HCT116 (cell line): ENCODE data around the gene ASIC3. TPM values are rescaled to one million over a fixed set of nuclear protein-coding genes. Genes with fewer than 3 reads are reported as not detected.

ENCODE experiments used
- ATAC-seq: fragments of 200-7000 bp; cut with Tn5 transposase; 2 replicates; pipeline ENCODE4 v1.9.1; 2020; ENCODE audit warnings: mild to moderate bottlenecking, moderate library complexity
- BruUV-seq: library from RNA; stranded (reverse); fragments of 400-500 nt; replicated peaks from 2 replicates; lab custom pipeline; 2021; lab: Mats Ljungman, UMichigan
- CTCF ChIA-PET: fragments of 300-600 bp; sonication (Branson Sonifier 250); formaldehyde crosslinking; loops from one replicate; lab custom pipeline; 2021; ENCODE audit warnings: antibody characterized with exemption; lab: Charles Lee
- POLR2A ChIA-PET: fragments of 300-600, 350-600 bp; sonication (Branson Sonifier 250); formaldehyde crosslinking; loops from one replicate; lab custom pipeline; 2021; ENCODE audit warnings: antibody characterized with exemption; lab: Charles Lee
- RAD21 ChIA-PET, 2 experiments: fragments of 300-600 bp; sonication (Branson Sonifier 250); formaldehyde crosslinking; loops; one replicate each; lab custom pipeline; 2023; ENCODE audit warnings: low total read pairs in 2 of 2; ENCODE audit not compliant: uncharacterized antibody in 2 of 2, unreplicated experiment in 2 of 2, low non-redundant PET in 1 of 2; lab: Charles Lee
- DNase-seq: peaks from one replicate; pipeline ENCODE4 v3.0.0-alpha.2; 2010; ENCODE audit warnings: low read depth, low spot score
- H2AFZ ChIP-seq: fragments of 200-600 bp; shearing (Covaris generic), sonication (generic); 2 replicates; pipeline ENCODE4 v1.6.1; 2017; ENCODE audit warnings: low read depth, mixed run types, mixed read lengths, antibody characterized with exemption, low read length; ENCODE audit not compliant: poor library complexity, severe bottlenecking
- H3K27ac ChIP-seq: 2 replicates; pipeline ENCODE4 v1.5.1; 2012; ENCODE audit warnings: low read depth, low read length
- H3K27me3 ChIP-seq: fragments of 200-600 bp; sonication (generic); 2 replicates; pipeline ENCODE4 v1.6.1; 2016; ENCODE audit warnings: mixed run types, low read length, mixed read lengths; ENCODE audit not compliant: insufficient read depth
- H3K36me3 ChIP-seq, 2 experiments: fragments of 200-500 bp in 1 of 2; fragments of 200-600 bp in 1 of 2; sonication (Bioruptor generic) in 1 of 2; sonication (generic) in 1 of 2; 2 replicates each; pipeline versions ENCODE4 v1.5.1 to v1.6.1; 2014 to 2016; ENCODE audit warnings: low read length in 2 of 2, inconsistent platforms in 1 of 2, mixed read lengths in 1 of 2, mixed run types in 1 of 2; ENCODE audit not compliant: insufficient read depth in 2 of 2, control insufficient read depth in 1 of 2
- H3K4me1 ChIP-seq, 2 experiments: fragments of 200-600 bp in 1 of 2; sonication (generic) in 1 of 2; 2 replicates each; pipeline versions ENCODE4 v1.5.1 to v1.6.1; 2012 to 2017; ENCODE audit warnings: low read length in 2 of 2, inconsistent platforms in 1 of 2, mild to moderate bottlenecking in 1 of 2, mixed read lengths in 1 of 2, mixed run types in 1 of 2, moderate library complexity in 1 of 2; ENCODE audit not compliant: insufficient read depth in 2 of 2, control insufficient read depth in 1 of 2
- H3K4me2 ChIP-seq: fragments of 200-600 bp; sonication (generic); 2 replicates; pipeline ENCODE4 v1.6.1; 2017; ENCODE audit warnings: mixed run types, low read length, mixed read lengths
- H3K4me3 ChIP-seq, 2 experiments: fragments of 200-600 bp in 1 of 2; sonication (generic) in 1 of 2; replicated peaks in 1 of 2; 2 replicates each; pipeline ENCODE4 v1.5.1; 2011 to 2016; ENCODE audit warnings: low read length in 2 of 2, control low read depth in 1 of 2, low read depth in 1 of 2, mild to moderate bottlenecking in 1 of 2, mixed read lengths in 1 of 2, mixed run types in 1 of 2
- H3K79me2 ChIP-seq: fragments of 200-600 bp; sonication (generic); 2 replicates; pipeline ENCODE4 v1.6.1; 2017; ENCODE audit warnings: mild to moderate bottlenecking, mixed run types, low read length, moderate library complexity, mixed read lengths; ENCODE audit not compliant: insufficient read depth
- H3K9ac ChIP-seq: fragments of 200-600 bp; sonication (generic); 2 replicates; pipeline ENCODE4 v1.6.1; 2016; ENCODE audit warnings: low read length, mixed read lengths
- H3K9me2 ChIP-seq: fragments of 200-600 bp; sonication (generic), shearing (Covaris generic); 2 replicates; pipeline ENCODE4 v1.6.1; 2017; ENCODE audit warnings: mixed run types, mild to moderate bottlenecking, moderate library complexity; ENCODE audit not compliant: insufficient read depth
- H3K9me3 ChIP-seq, 2 experiments: fragments of 200-500 bp in 1 of 2; fragments of 200-600 bp in 1 of 2; sonication (Bioruptor generic) in 1 of 2; sonication (generic) in 1 of 2; 2 replicates each; pipeline ENCODE4 v1.6.1; 2014 to 2017; ENCODE audit warnings: low read length in 2 of 2, mixed read lengths in 2 of 2, inconsistent platforms in 1 of 2, low read depth in 1 of 2, mild to moderate bottlenecking in 1 of 2, mixed run types in 1 of 2, moderate library complexity in 1 of 2; ENCODE audit not compliant: control insufficient read depth in 1 of 2, insufficient read depth in 1 of 2
- H4K20me1 ChIP-seq: fragments of 200-600 bp; sonication (generic), shearing (Covaris generic); 2 replicates; pipeline ENCODE4 v1.6.1; 2017; ENCODE audit warnings: mixed run types, mild to moderate bottlenecking, moderate library complexity; ENCODE audit not compliant: insufficient read depth
- EGR1 ChIP-seq: IDR thresholded peaks from 2 replicates; pipeline ENCODE4 v1.6.1; 2012; ENCODE audit warnings: low read depth
- POLR2AphosphoS5 ChIP-seq: IDR thresholded peaks from 2 replicates; pipeline ENCODE4 v1.6.1; 2011; ENCODE audit warnings: mild to moderate bottlenecking, low read depth, low read length, moderate library complexity
- SRF ChIP-seq: IDR thresholded peaks from 2 replicates; pipeline ENCODE4 v1.6.1; 2012; ENCODE audit warnings: low read depth
- ZFX ChIP-seq: fragments of 450-650 bp; IDR thresholded peaks from 2 replicates; pipeline ENCODE4 v1.6.1; 2017
- intact Hi-C: fragments of 100-400 bp; cut with micrococcal nuclease; formaldehyde crosslinking; loops from 2 replicates; pipeline ENCODE4 v1.10.0; 2022
- total RNA-seq: library from RNA; stranded (reverse); gene quantifications from one replicate; pipeline ENCODE4 v1.2.1, GENCODE V29; 2021; ENCODE audit not compliant: unreplicated experiment
- TF ChIP-seq, protein P1 (sequence below): IDR thresholded peaks from 2 replicates; pipeline ENCODE4 v1.6.1; 2011; ENCODE audit warnings: mild to moderate bottlenecking, low read length, moderate library complexity; ENCODE audit not compliant: insufficient replicate concordance; ENCODE audit errors: extremely low read depth
- TF ChIP-seq, protein P2 (sequence below): IDR thresholded peaks from 2 replicates; pipeline ENCODE4 v1.6.1; 2012

The ASIC3 gene
- total RNA-seq, 1 experiment from 2014 or later = 4.4 TPM

DNA sequence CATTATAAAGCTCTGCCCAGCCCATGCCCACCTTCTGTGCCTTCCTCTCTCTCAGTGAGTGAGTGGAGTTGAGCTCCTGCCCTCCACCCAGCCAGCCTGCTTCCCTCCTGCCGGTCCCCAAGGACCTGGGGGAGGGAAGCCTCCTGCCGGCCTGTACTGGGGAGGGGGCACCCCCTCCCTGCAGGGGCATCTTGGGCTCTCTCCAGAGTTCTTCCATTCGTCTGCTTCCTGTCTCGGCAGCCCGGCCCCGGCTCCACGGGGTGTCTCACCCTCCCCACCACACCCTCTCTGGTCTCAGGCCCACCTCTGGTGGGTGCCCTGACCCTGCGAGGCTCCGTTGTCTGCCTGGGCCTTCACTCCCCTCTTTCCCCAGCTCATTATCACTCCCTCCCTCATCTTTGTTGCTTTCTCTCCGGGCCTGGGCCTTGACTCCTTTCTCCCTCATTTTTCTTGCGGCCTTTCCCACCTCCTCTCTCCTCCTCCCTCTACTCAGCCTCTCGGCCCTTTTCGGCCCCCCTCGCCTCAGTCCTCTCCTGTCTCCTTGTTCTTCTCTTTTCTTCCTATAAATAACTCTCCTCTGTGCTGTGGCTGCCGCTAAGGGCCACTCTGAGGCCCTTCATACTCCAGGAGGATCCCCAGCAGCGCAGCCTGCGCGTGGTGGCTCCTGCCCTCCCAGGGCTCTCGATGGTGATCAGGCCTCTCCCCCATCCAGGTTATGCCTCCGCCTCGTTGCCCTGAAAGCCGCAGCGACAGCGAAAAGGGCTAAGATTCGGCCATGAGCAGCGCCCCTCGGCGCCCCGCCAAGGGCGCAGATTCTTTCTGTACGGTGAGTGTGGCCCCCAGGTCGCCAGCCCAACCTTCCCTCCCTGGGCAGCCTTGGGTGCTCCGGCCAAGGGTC is 13.1 kb downstream of the ASIC3 start:
- intact Hi-C loops = loop anchor here (1.0 kb wide), 1 partner anchor 22 kb away; the partner anchor contains the start of gene TMUB1
- H3K4me3 ChIP-seq = peak overlapping the region; percentile 81 to 90
- BruUV-seq = TSS peak; percentile 57
- ChIA-PET CTCF (interaction anchor here (0.6 to 2.1 kb wide), 11 partner anchors 15 to 163 kb away, joined by 3 to 8 read pairs (median 3); partner anchors contain the start of genes ABCB8 and FASTK), RAD21 (interaction anchor here (0.7 to 1.3 kb wide), 4 partner anchors 15 to 52 kb away, joined by 3 read pairs; partner anchors contain the start of gene AGAP3 (in 1 of the 2)), POLR2A (interaction anchor here (0.6 to 1.7 kb wide), 14 partner anchors 12 to 55 kb away, joined by 3 to 13 read pairs (median 4); partner anchors contain the start of genes ABCB8, AGAP3, FASTK and TMUB1)
- H3K9me3 ChIP-seq = no peaks in the 10 kb centered on the region
- no peaks in the 10 kb centered on the region for H3K27me3 ChIP-seq
- peak overlapping the region; percentile 91 for H3K9ac ChIP-seq
- H3K4me1 ChIP-seq = peaks cover 28 to 52% of the 10 kb centered on the region in 2 experiments
- H3K4me2 ChIP-seq = peak overlapping the region; percentile 95
- H3K27ac ChIP-seq = peak overlapping the region; percentile 87
- H3K9me2 ChIP-seq = no peaks in the 10 kb centered on the region
- ATAC-seq (no peak), DNase-seq (no peak)
- TF ChIP-seq EGR1 (no peak), ZFX (peak; percentile 53; the same call in 1 of the 2 replicates), POLR2AphosphoS5 (peak; percentile 5; the same call in 1 of the 2 replicates), SRF (no peak)
- TF ChIP-seq, protein P1, sequence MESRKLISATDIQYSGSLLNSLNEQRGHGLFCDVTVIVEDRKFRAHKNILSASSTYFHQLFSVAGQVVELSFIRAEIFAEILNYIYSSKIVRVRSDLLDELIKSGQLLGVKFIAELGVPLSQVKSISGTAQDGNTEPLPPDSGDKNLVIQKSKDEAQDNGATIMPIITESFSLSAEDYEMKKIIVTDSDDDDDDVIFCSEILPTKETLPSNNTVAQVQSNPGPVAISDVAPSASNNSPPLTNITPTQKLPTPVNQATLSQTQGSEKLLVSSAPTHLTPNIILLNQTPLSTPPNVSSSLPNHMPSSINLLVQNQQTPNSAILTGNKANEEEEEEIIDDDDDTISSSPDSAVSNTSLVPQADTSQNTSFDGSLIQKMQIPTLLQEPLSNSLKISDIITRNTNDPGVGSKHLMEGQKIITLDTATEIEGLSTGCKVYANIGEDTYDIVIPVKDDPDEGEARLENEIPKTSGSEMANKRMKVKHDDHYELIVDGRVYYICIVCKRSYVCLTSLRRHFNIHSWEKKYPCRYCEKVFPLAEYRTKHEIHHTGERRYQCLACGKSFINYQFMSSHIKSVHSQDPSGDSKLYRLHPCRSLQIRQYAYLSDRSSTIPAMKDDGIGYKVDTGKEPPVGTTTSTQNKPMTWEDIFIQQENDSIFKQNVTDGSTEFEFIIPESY = no peak
- TF ChIP-seq, protein P2, sequence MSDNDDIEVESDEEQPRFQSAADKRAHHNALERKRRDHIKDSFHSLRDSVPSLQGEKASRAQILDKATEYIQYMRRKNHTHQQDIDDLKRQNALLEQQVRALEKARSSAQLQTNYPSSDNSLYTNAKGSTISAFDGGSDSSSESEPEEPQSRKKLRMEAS = no peak
- H3K36me3 ChIP-seq = peaks cover 10 to 17% of the 10 kb centered on the region in 2 experiments
- peaks cover 62% of the 10 kb centered on the region for H3K79me2 ChIP-seq
- H2AFZ ChIP-seq = no peak overlapping the region
- no peaks in the 10 kb centered on the region for H4K20me1 ChIP-seq
